GM12878 (cell line): Measurements from ENCODE around the gene TMEM140. TPM values are rescaled to one million over a fixed set of nuclear protein-coding genes. Genes with fewer than 3 reads are reported as not detected.

Experiments used
- ATAC-seq: fragments of 200-7000 bp; cut with Tn5 transposase; 3 replicates; pipeline ENCODE4 v1.9.1; 2020; ENCODE audit warnings: mild to moderate bottlenecking, moderate library complexity
- BruUV-seq: library from RNA; stranded (reverse); fragments of 400-500 nt; replicated peaks from 2 replicates; lab custom pipeline; 2021; lab: Mats Ljungman, UMichigan
- CTCF ChIA-PET: fragments of 300-600 bp; sonication (Branson Sonifier 250); formaldehyde crosslinking; extraction: SDS; loops from one replicate; lab custom pipeline; 2021; ENCODE audit warnings: inconsistent platforms; lab: Yijun Ruan, JAX
- POLR2A ChIA-PET: fragments of 350-600 bp; formaldehyde crosslinking; extraction: SDS; loops from one replicate; lab custom pipeline; 2021; ENCODE audit warnings: inconsistent platforms; lab: Charles Lee
- RAD21 ChIA-PET: fragments of 300-600 bp; sonication (Branson Sonifier 250); formaldehyde crosslinking; loops from one replicate; lab custom pipeline; 2023; ENCODE audit warnings: antibody characterized with exemption; ENCODE audit not compliant: unreplicated experiment; lab: Charles Lee
- SMC1A ChIA-PET: fragments of 300-600 bp; sonication (Branson Sonifier 250); formaldehyde crosslinking; loops from one replicate; lab custom pipeline; 2023; ENCODE audit not compliant: unreplicated experiment, uncharacterized antibody; lab: Charles Lee
- DNase-seq: peaks from one replicate; pipeline ENCODE4 v3.0.0-alpha.2; 2011; ENCODE audit warnings: low read depth, low spot score
- FAIRE-seq: peaks from 3 replicates; lab custom pipeline; 2011; peaks lifted over from hg19 to GRCh38; lab: Jason Lieb, UNC
- H2AFZ ChIP-seq: 2 replicates; pipeline ENCODE4 v1.6.0; 2011; ENCODE audit warnings: low read depth, low read length, control low read depth; ENCODE audit not compliant: control insufficient read depth
- H3K27ac ChIP-seq: 2 replicates; pipeline ENCODE4 v1.5.1; 2011; ENCODE audit warnings: control low read depth; ENCODE audit not compliant: control insufficient read depth, insufficient read depth
- H3K27me3 ChIP-seq, 2 experiments: replicated peaks in 1 of 2; 2 replicates each; pipeline versions ENCODE4 v1.6.0 to v1.6.1; 2011; ENCODE audit warnings: low read length in 1 of 2; ENCODE audit not compliant: control insufficient read depth in 2 of 2, insufficient read depth in 2 of 2
- H3K36me3 ChIP-seq, 2 experiments: 2 replicates each; pipeline ENCODE4 v1.5.1; 2011; ENCODE audit warnings: low read length in 1 of 2; ENCODE audit not compliant: control insufficient read depth in 2 of 2, insufficient read depth in 2 of 2
- H3K4me1 ChIP-seq: 2 replicates; pipeline ENCODE4 v1.6.1; 2011; ENCODE audit warnings: mild to moderate bottlenecking, low read length, moderate library complexity, mixed read lengths; ENCODE audit not compliant: control insufficient read depth, insufficient read depth
- H3K4me2 ChIP-seq: 2 replicates; pipeline ENCODE4 v1.6.0; 2011; ENCODE audit warnings: control low read depth; ENCODE audit not compliant: control insufficient read depth, insufficient read depth
- H3K4me3 ChIP-seq: fragments of 200-600 bp; sonication (generic); 2 replicates; pipeline ENCODE4 v1.5.1; 2016
- H3K79me2 ChIP-seq: 2 replicates; pipeline ENCODE4 v1.6.0; 2011; ENCODE audit warnings: low read length; ENCODE audit not compliant: control insufficient read depth, insufficient read depth
- H3K9ac ChIP-seq: 2 replicates; pipeline ENCODE4 v1.8.0; 2011; ENCODE audit warnings: low read length, control low read depth, mixed read lengths; ENCODE audit not compliant: control insufficient read depth, insufficient read depth
- H3K9me3 ChIP-seq: replicated peaks from 3 replicates; pipeline ENCODE4 v1.5.1; 2011; ENCODE audit warnings: mild to moderate bottlenecking, low read length; ENCODE audit not compliant: control insufficient read depth, insufficient read depth
- H4K20me1 ChIP-seq: 2 replicates; pipeline ENCODE4 v1.6.0; 2011; ENCODE audit not compliant: control insufficient read depth, insufficient read depth
- CHD1 ChIP-seq: IDR thresholded peaks from 2 replicates; pipeline ENCODE4 v1.6.1; 2012; ENCODE audit warnings: low read depth, low read length, improper control_type of control experiment
- FOXM1 ChIP-seq: IDR thresholded peaks from 2 replicates; pipeline ENCODE4 v1.6.1; 2012; ENCODE audit warnings: low read depth, mild to moderate bottlenecking, inconsistent platforms, low read length, moderate library complexity
- IKZF2 ChIP-seq, 2 experiments: fragments of 450-650 bp; IDR thresholded peaks; 2 replicates each; pipeline ENCODE4 v1.6.1; 2017; ENCODE audit warnings: mild to moderate bottlenecking in 2 of 2, moderate library complexity in 2 of 2
- RBBP5 ChIP-seq: fragments of 200-600 bp; sonication (generic); conservative IDR thresholded peaks from 2 replicates; pipeline ENCODE4 v1.6.1; 2016
- SUPT20H ChIP-seq: IDR thresholded peaks from 2 replicates; pipeline ENCODE4 v1.6.1; 2011; ENCODE audit warnings: low read depth, mild to moderate bottlenecking, low read length, moderate library complexity, borderline replicate concordance; ENCODE audit not compliant: control insufficient read depth
- ZZZ3 ChIP-seq: IDR thresholded peaks from 2 replicates; pipeline ENCODE4 v1.6.1; 2011; ENCODE audit warnings: low read depth; ENCODE audit not compliant: control insufficient read depth, insufficient read length
- WGBS: methylation state at CpG from one replicate; pipeline ENCODE4 v1.1.6; 2016; ENCODE audit warnings: low lambda C conversion rate; ENCODE audit not compliant: insufficient replicate concordance, insufficient coverage; ENCODE audit errors: missing lambda C conversion rate; 5-methylcytosine and 5-hydroxymethylcytosine counted together
- in situ Hi-C: fragments of 300-500 bp; cut with MboI; formaldehyde crosslinking; loops from 9 replicates; pipeline ENCODE4 v1.14.3; 2018; ENCODE audit warnings: mixed read lengths
- intact Hi-C: fragments of 100-400 bp; cut with micrococcal nuclease; formaldehyde crosslinking; loops from one replicate; pipeline ENCODE4 v1.14.2; 2022; ENCODE audit not compliant: unreplicated experiment
- polyA plus RNA-seq, 11 experiments: library from polyadenylated mRNA; depleted of rRNA in 4 of 11; unstranded in 6 of 11; stranded (reverse) in 5 of 11; fragments of >200 nt; fragmentation: Nextera tagmentation in 4 of 11; fragmentation: Illumina TruSeq in 1 of 11; extraction: Ambion mirVana in 4 of 11; extraction: Trizol in 1 of 11; gene quantifications; 1 replicate in 1 of 11; 2 replicates in 10 of 11; pipeline versions ENCODE4 v1.2.1 to v1.2.3, GENCODE V29; 2011 to 2016; ENCODE audit warnings: inconsistent platforms in 2 of 11, missing spikeins in 2 of 11, low read depth in 1 of 11
- total RNA-seq, 4 experiments: library from RNA; depleted of rRNA in 3 of 4; stranded (reverse); fragments of >200 nt in 3 of 4; fragmentation: Illumina TruSeq in 1 of 4; extraction: Trizol in 1 of 4; gene quantifications; 2 replicates each; pipeline versions ENCODE4 v1.2.1 to v1.2.3, GENCODE V29; 2013 to 2021
- TF ChIP-seq, protein P1 (sequence below): fragments of 450-650 bp; IDR thresholded peaks from 2 replicates; pipeline ENCODE4 v1.6.1; 2018; ENCODE audit warnings: mild to moderate bottlenecking, low read depth, moderate library complexity; ENCODE audit not compliant: partially characterized antibody
- TF ChIP-seq, protein P2 (sequence below): IDR thresholded peaks from 2 replicates; pipeline ENCODE4 v1.6.1; 2011; ENCODE audit warnings: borderline replicate concordance, low read depth, mild to moderate bottlenecking, moderate library complexity, low read length; ENCODE audit not compliant: insufficient read depth, poor library complexity, severe bottlenecking
- TF ChIP-seq, protein P3 (sequence below): fragments of 450-650 bp; IDR thresholded peaks from 2 replicates; pipeline ENCODE4 v1.6.1; 2017; ENCODE audit warnings: mild to moderate bottlenecking, moderate library complexity

TMEM140 gene
- total and polyA plus RNA-seq, 10 of the 15 experiments (the other 5 are each of a cell fraction or from before 2014, with no cell fraction given) = 0.85 to 20.7 (median 3.3) TPM

DNA sequence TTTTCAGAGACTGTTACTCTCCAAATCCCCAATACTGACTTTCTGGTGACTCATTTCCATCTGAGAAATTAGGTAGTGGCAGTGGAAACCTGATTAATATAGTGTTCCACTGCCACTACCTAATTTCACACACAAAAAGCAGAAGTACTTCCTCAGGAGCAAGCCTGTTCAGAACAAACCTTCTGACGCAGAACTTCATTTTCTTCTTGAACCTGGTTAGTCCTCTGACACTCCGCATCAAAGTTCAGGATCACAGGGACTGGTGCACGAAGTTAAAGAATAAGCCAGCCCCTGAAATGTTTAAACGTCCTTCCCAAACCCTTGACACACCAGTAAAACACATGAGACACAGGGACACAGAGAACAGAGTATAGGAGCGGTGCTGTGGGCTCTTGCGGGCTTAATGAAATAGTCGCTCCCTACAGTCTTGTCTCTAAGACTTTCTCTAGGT is 59.1 kb downstream of the TMEM140 start (continued):
- TF ChIP-seq RBBP5 (no peak), FOXM1 (no peak; the same call in 1 of the 2 replicates)

DNA sequence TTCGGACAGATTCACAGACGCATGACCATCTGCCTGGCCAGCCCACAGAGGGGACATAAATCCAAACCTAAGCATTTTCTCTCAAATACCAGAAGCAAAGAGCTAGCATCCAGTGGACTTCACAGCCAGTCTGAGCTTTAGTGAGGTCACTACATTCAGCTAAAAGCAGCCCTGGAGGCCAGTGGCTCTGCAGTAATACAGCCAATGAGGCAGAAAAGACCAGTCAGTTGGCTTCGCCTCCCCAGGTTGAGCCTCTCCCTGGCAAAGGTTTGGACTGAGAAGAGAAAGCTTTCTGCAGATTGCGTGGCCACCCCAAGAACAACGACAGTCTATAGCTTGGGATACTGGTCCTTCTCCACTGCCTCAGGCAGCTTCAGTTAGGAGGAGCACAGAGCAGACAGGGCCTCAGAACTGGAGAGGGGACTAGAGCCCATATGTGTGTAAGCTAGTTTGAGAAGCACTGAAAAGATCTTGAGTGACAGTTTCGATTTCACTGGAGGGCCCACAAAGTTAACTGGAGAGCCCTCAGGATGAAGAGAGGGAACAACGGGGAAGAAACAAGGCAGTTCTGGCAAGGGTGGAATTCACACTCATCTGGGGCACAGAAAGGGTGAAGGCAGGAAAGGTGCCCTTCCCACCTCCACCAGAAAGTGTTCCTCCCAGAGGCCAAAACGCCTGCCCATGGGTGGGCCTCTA is 59.7 kb downstream of the TMEM140 start:
- peaks cover 3 to 26% of the 10 kb centered on the region in 2 experiments; a peak in 2 of 4 replicates for H3K36me3 ChIP-seq
- H3K27me3 ChIP-seq = no peaks in the 10 kb centered on the region
- in situ Hi-C loops (no loop called here), intact Hi-C loops (loop anchor here (1.0 kb wide), 2 partner anchors 19 to 36 kb away; no protein-coding TSS in a partner anchor)
- peak overlapping the region; percentile 71 for H3K9ac ChIP-seq
- ChIA-PET CTCF (interaction anchor here (0.7 to 10.4 kb wide), 10 partner anchors 9 to 768 kb away, joined by 3 to 109 read pairs (median 4); partner anchors contain the start of genes AGBL3, CYREN and TMEM140), POLR2A (interaction anchor here (1.1 to 10.8 kb wide), 10 partner anchors 10 to 221 kb away, joined by 3 to 299 read pairs (median 6); partner anchors contain the start of genes AGBL3 and CYREN), RAD21 (interaction anchor here (0.7 to 11.2 kb wide), 11 partner anchors 17 to 220 kb away, joined by 3 to 230 read pairs (median 8); partner anchors contain the start of genes AGBL3, CYREN and TMEM140), SMC1A (interaction anchor here (0.8 to 10.8 kb wide), 20 partner anchors 9 to 574 kb away, joined by 3 to 251 read pairs (median 4); partner anchors contain the start of genes AGBL3, CYREN and TMEM140)
- peak; percentile 23 for FAIRE-seq
- peak overlapping the region; percentile 99 for H3K4me3 ChIP-seq
- H3K9me3 ChIP-seq = no peaks in the 10 kb centered on the region
- H4K20me1 ChIP-seq = no peaks in the 10 kb centered on the region
- peaks cover 44% of the 10 kb centered on the region for H3K4me1 ChIP-seq
- H3K27ac ChIP-seq = peak overlapping the region; percentile 92
- peak overlapping the region; percentile 6 for H2AFZ ChIP-seq
- WGBS = 51% methylated on average over 8 of the region's 8 CpGs
- peak; percentile 35 for ATAC-seq
- H3K79me2 ChIP-seq = peaks cover 72% of the 10 kb centered on the region
- TSS peak; percentile 94 for BruUV-seq
- DNase-seq = no peak
- peak overlapping the region; percentile 99 for H3K4me2 ChIP-seq
- TF ChIP-seq CHD1 (0 out of 2 replicates have a peak, but pooled peaks have one; percentile 65), SUPT20H (no peak), ZZZ3 (no peak), IKZF2 (IDR thresholded peaks at IDR 0.05) (peak; percentile 34 to 40; a peak in 3 of 4 replicates)
- TF ChIP-seq, protein P1, sequence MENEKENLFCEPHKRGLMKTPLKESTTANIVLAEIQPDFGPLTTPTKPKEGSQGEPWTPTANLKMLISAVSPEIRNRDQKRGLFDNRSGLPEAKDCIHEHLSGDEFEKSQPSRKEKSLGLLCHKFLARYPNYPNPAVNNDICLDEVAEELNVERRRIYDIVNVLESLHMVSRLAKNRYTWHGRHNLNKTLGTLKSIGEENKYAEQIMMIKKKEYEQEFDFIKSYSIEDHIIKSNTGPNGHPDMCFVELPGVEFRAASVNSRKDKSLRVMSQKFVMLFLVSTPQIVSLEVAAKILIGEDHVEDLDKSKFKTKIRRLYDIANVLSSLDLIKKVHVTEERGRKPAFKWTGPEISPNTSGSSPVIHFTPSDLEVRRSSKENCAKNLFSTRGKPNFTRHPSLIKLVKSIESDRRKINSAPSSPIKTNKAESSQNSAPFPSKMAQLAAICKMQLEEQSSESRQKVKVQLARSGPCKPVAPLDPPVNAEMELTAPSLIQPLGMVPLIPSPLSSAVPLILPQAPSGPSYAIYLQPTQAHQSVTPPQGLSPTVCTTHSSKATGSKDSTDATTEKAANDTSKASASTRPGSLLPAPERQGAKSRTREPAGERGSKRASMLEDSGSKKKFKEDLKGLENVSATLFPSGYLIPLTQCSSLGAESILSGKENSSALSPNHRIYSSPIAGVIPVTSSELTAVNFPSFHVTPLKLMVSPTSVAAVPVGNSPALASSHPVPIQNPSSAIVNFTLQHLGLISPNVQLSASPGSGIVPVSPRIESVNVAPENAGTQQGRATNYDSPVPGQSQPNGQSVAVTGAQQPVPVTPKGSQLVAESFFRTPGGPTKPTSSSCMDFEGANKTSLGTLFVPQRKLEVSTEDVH = no peak
- TF ChIP-seq, protein P2, sequence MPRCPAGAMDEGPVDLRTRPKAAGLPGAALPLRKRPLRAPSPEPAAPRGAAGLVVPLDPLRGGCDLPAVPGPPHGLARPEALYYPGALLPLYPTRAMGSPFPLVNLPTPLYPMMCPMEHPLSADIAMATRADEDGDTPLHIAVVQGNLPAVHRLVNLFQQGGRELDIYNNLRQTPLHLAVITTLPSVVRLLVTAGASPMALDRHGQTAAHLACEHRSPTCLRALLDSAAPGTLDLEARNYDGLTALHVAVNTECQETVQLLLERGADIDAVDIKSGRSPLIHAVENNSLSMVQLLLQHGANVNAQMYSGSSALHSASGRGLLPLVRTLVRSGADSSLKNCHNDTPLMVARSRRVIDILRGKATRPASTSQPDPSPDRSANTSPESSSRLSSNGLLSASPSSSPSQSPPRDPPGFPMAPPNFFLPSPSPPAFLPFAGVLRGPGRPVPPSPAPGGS = no peak
- TF ChIP-seq, protein P3, sequence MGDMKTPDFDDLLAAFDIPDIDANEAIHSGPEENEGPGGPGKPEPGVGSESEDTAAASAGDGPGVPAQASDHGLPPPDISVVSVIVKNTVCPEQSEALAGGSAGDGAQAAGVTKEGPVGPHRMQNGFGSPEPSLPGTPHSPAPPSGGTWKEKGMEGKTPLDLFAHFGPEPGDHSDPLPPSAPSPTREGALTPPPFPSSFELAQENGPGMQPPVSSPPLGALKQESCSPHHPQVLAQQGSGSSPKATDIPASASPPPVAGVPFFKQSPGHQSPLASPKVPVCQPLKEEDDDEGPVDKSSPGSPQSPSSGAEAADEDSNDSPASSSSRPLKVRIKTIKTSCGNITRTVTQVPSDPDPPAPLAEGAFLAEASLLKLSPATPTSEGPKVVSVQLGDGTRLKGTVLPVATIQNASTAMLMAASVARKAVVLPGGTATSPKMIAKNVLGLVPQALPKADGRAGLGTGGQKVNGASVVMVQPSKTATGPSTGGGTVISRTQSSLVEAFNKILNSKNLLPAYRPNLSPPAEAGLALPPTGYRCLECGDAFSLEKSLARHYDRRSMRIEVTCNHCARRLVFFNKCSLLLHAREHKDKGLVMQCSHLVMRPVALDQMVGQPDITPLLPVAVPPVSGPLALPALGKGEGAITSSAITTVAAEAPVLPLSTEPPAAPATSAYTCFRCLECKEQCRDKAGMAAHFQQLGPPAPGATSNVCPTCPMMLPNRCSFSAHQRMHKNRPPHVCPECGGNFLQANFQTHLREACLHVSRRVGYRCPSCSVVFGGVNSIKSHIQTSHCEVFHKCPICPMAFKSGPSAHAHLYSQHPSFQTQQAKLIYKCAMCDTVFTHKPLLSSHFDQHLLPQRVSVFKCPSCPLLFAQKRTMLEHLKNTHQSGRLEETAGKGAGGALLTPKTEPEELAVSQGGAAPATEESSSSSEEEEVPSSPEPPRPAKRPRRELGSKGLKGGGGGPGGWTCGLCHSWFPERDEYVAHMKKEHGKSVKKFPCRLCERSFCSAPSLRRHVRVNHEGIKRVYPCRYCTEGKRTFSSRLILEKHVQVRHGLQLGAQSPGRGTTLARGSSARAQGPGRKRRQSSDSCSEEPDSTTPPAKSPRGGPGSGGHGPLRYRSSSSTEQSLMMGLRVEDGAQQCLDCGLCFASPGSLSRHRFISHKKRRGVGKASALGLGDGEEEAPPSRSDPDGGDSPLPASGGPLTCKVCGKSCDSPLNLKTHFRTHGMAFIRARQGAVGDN = peak; percentile 41; the same call in 1 of the 2 replicates
